ENCODE results near the gene LYZL4.

DNA sequence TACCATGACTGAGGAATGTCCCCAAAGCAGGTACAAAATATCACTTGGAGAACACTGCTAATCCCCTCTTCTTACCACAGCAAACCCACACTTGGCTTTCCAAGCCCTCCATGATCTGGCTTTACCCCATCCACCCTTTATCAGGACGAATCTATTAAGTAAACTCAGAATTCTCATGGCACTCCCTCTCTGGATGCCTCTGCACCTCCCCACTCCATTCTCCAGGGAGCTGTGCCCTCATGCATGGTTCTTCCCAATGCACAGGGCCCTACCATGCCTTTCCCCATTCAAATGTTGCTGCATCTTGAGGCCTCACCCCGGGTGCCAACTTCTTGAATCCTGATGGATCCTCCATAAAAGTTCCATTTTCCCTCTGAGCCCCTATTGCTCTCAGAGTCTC is 2.3 kb downstream of the LYZL4 start:
- TF ChIP-seq ARNTL (CRISPR knock-in tag; IDR thresholded peaks at IDR 0.05; ENCODE audit: borderline replicate concordance, low read depth) (no peak), TCF4 (CRISPR knock-in tag; IDR thresholded peaks at IDR 0.05; ENCODE audit: borderline replicate concordance) (no peak)
